ENCODE measurements around the gene AP4M1.
A peak's percentile ranks its signal among the peaks of the same experiment; 100 is the strongest.

Gene AP4M1

DNA sequence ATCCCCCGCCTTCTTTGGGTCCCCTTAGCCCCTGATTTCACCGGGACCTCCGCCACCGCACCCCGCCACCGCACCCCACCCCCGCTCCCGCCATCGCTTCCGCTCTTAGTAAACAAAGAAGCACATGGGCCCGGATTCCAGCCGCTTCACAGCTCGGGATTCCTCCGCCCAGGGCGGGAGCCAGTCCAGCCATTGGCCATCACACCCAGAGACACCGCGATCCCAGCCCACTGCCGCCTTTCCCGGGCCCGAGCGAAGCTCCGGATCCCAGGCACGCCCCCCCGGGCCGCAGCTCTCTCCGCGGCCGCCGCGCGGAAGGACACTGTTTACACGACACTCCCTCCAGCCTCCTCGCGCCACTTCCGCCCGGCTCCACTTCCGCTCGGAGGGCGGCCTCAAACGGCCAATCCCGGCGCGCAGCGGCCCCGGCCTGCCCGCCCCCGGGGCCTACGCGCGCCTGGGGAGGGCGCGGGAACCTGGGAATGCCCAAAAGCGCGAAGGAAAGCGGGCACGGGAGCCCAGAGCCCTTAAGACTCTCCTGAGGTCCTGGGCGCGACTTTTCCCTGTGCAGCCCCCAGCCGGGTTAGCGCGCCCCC is 925 bp upstream of the AP4M1 start:
- Histone ChIP-seq H3K9me2 (ENCODE audit: low read depth, low read length) (no peaks in the 10 kb centered on the region), H3K9me3 (ENCODE audit: low read length) (no peaks in the 10 kb centered on the region), H3F3A (ENCODE audit: insufficient read depth, low read length) (no peaks in the 10 kb centered on the region), H3K79me2 (ENCODE audit: insufficient read depth, low read length) (peaks cover 10% of the 10 kb centered on the region), H3K4me2 (ENCODE audit: low read length) (peak overlapping the region; percentile 74), H2AFZ (ENCODE audit: low read length) (no peak overlapping the region), H3K4me1 (ENCODE audit: insufficient read depth, low read length, severe bottlenecking) (peaks cover 17% of the 10 kb centered on the region), H3K4me3 (ENCODE audit: low read depth, low read length, poor library complexity, severe bottlenecking) (peak overlapping the region; percentile 87), H3K9ac (ENCODE audit: low read length) (peak overlapping the region; percentile 98), H3K27me3 (ENCODE audit: insufficient read depth, low read length) (no peaks in the 10 kb centered on the region), H3K27ac (ENCODE audit: low read depth, low read length, poor library complexity, severe bottlenecking) (peak overlapping the region; percentile 89), H3K36me3 (ENCODE audit: insufficient read depth, low read length) (peaks cover 60% of the 10 kb centered on the region), H4K20me1 (ENCODE audit: insufficient read depth, low read length) (no peaks in the 10 kb centered on the region)
- TF ChIP-seq, protein P1, sequence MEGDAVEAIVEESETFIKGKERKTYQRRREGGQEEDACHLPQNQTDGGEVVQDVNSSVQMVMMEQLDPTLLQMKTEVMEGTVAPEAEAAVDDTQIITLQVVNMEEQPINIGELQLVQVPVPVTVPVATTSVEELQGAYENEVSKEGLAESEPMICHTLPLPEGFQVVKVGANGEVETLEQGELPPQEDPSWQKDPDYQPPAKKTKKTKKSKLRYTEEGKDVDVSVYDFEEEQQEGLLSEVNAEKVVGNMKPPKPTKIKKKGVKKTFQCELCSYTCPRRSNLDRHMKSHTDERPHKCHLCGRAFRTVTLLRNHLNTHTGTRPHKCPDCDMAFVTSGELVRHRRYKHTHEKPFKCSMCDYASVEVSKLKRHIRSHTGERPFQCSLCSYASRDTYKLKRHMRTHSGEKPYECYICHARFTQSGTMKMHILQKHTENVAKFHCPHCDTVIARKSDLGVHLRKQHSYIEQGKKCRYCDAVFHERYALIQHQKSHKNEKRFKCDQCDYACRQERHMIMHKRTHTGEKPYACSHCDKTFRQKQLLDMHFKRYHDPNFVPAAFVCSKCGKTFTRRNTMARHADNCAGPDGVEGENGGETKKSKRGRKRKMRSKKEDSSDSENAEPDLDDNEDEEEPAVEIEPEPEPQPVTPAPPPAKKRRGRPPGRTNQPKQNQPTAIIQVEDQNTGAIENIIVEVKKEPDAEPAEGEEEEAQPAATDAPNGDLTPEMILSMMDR (IDR thresholded peaks at IDR 0.05; ENCODE audit: low read length): no peak
- TF ChIP-seq EZH2 (IDR thresholded peaks at IDR 0.05; ENCODE audit: borderline replicate concordance, low read length): no peak

DNA sequence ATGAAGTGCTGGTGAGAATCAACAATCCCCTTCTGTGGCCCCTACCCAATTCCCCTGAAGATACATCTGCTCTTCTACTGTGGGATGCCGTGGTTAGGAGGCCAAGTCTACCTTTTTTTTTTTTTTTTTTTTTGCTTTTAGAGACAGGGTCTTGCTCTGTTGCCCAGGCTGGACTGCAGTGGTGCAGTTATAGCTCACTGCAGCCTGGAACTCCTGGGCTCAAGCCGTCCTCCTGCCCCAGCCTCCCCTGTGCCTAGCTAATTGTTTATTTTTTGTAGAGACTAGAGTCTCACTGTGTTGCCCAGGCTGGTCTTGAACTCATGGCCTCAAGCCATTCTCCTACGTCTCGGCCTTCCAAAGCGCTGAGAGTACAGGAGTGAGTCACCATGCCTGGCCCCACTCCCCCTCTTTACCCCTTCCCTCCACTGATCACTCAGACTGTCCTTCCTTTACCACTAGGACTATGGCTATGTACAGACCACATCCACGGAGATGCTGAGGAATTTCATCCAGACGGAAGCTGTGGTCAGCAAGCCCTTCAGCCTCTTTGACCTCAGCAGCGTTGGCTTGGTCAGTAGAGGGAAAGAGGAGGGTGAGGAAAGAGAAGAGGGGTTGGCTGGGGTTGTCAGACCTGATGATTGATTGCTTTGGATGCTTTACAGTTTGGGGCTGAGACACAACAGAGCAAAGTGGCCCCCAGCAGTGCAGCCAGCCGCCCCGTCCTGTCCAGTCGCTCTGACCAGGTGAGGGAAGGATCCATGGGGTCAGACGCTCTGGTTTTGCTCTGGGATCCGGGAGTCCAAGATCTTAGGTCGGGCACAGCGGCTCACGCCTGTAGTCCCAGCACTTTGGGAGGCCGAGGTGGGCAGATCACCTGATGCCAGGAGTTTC is 1.8 kb downstream of the AP4M1 start:
- Histone ChIP-seq H3F3A (ENCODE audit: insufficient read depth, low read length) (no peaks in the 10 kb centered on the region), H3K4me1 (ENCODE audit: insufficient read depth, low read length, severe bottlenecking) (peaks cover 24% of the 10 kb centered on the region), H3K9me3 (ENCODE audit: low read length) (no peaks in the 10 kb centered on the region), H2AFZ (ENCODE audit: low read length) (no peak overlapping the region), H3K27ac (ENCODE audit: low read depth, low read length, poor library complexity, severe bottlenecking) (peak overlapping the region; percentile 73), H3K4me3 (ENCODE audit: low read depth, low read length, poor library complexity, severe bottlenecking) (peak overlapping the region; percentile 87), H3K79me2 (ENCODE audit: insufficient read depth, low read length) (peaks cover 10% of the 10 kb centered on the region), H3K36me3 (ENCODE audit: insufficient read depth, low read length) (peaks cover 58% of the 10 kb centered on the region), H3K9ac (ENCODE audit: low read length) (peak overlapping the region; percentile 67; the same call in 1 of the 2 replicates), H3K27me3 (ENCODE audit: insufficient read depth, low read length) (no peaks in the 10 kb centered on the region), H4K20me1 (ENCODE audit: insufficient read depth, low read length) (no peaks in the 10 kb centered on the region), H3K9me2 (ENCODE audit: low read depth, low read length) (no peaks in the 10 kb centered on the region), H3K4me2 (ENCODE audit: low read length) (peak overlapping the region; percentile 71)
- TF ChIP-seq, protein P1 (IDR thresholded peaks at IDR 0.05; ENCODE audit: low read length): no peak
- no peak for TF ChIP-seq EZH2 (IDR thresholded peaks at IDR 0.05; ENCODE audit: borderline replicate concordance, low read length)

DNA sequence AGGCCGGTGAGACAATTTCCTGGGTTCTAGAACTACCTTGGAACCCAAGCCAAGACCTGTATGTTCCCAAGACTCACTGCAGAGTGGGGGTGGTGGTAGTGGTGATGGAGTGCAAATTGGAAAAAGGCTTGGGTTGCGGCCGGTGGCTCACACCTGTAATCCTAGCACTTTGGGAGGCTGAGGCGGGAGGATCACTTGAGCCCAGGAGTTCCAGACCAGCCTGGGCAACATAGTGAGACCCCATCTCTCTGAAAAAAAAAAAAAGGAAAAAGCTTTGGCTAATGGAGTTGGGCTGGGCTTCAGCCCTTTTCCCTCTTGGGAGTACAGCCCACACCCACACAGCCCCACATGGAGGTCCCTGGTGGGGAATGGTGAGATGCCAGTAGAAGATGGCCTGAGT is 4.1 kb downstream of the AP4M1 start:
- H4K20me1 ChIP-seq (ENCODE audit: insufficient read depth, low read length): no peaks in the 10 kb centered on the region
- H3F3A ChIP-seq (ENCODE audit: insufficient read depth, low read length): no peaks in the 10 kb centered on the region
- no peaks in the 10 kb centered on the region for H3K27me3 ChIP-seq (ENCODE audit: insufficient read depth, low read length)
- no peaks in the 10 kb centered on the region for H3K79me2 ChIP-seq (ENCODE audit: insufficient read depth, low read length)
- no peaks in the 10 kb centered on the region for H3K9me2 ChIP-seq (ENCODE audit: low read depth, low read length)
- TF ChIP-seq, protein P1 (IDR thresholded peaks at IDR 0.05; ENCODE audit: low read length): no peak
- TF ChIP-seq EZH2 (IDR thresholded peaks at IDR 0.05; ENCODE audit: borderline replicate concordance, low read length): no peak
- H3K4me2 ChIP-seq (ENCODE audit: low read length): no peak overlapping the region
- no peak overlapping the region for H3K9ac ChIP-seq (ENCODE audit: low read length)
- no peak overlapping the region for H3K4me3 ChIP-seq (ENCODE audit: low read depth, low read length, poor library complexity, severe bottlenecking)
- no peak overlapping the region for H2AFZ ChIP-seq (ENCODE audit: low read length)
- H3K27ac ChIP-seq (ENCODE audit: low read depth, low read length, poor library complexity, severe bottlenecking): no peak overlapping the region
- H3K4me1 ChIP-seq (ENCODE audit: insufficient read depth, low read length, severe bottlenecking): peaks cover 18% of the 10 kb centered on the region
- peaks cover 56% of the 10 kb centered on the region for H3K36me3 ChIP-seq (ENCODE audit: insufficient read depth, low read length)
- no peaks in the 10 kb centered on the region for H3K9me3 ChIP-seq (ENCODE audit: low read length)
